MM.1S (cell line): ENCODE results near the gene KRTAP5-6.

Experiments used
- DNase-seq: peaks from one replicate; pipeline ENCODE4 v3.0.0-alpha.2; 2015
- H2AFZ ChIP-seq: fragments of 300-600 bp; sonication (generic); 2 replicates; pipeline ENCODE4 v1.6.0; 2016; ENCODE audit warnings: antibody characterized with exemption, low read length
- H3F3A ChIP-seq: fragments of 300-600 bp; sonication (generic); 2 replicates; pipeline ENCODE4 v1.6.1; 2016; ENCODE audit warnings: mild to moderate bottlenecking, antibody characterized with exemption, low read length, moderate library complexity, mixed read lengths; ENCODE audit not compliant: insufficient read depth
- H3K27ac ChIP-seq: fragments of 300-600 bp; sonication (generic); 2 replicates; pipeline ENCODE4 v1.5.1; 2016; ENCODE audit warnings: mild to moderate bottlenecking, low read length
- H3K27me3 ChIP-seq: fragments of 300-600 bp; sonication (generic); replicated peaks from 2 replicates; pipeline ENCODE4 v1.6.0; 2016; ENCODE audit warnings: low read length; ENCODE audit not compliant: insufficient read depth
- H3K36me3 ChIP-seq: fragments of 300-600 bp; sonication (generic); replicated peaks from 2 replicates; pipeline ENCODE4 v1.6.1; 2016; ENCODE audit warnings: mild to moderate bottlenecking, low read length, mixed read lengths; ENCODE audit not compliant: insufficient read depth
- H3K4me1 ChIP-seq: fragments of 300-600 bp; sonication (generic); 2 replicates; pipeline ENCODE4 v1.6.1; 2016; ENCODE audit warnings: low read length, mixed read lengths
- H3K4me2 ChIP-seq: fragments of 300-600 bp; sonication (generic); 2 replicates; pipeline ENCODE4 v1.6.0; 2016; ENCODE audit warnings: low read depth, low read length
- H3K4me3 ChIP-seq: fragments of 300-600 bp; sonication (generic); 2 replicates; pipeline ENCODE4 v1.5.1; 2016; ENCODE audit warnings: low read length, mixed read lengths
- H3K79me2 ChIP-seq: fragments of 300-600 bp; sonication (generic); 2 replicates; pipeline ENCODE4 v1.6.1; 2016; ENCODE audit warnings: mixed run types, low read length, mixed read lengths
- H3K9ac ChIP-seq: fragments of 300-600 bp; sonication (generic); 2 replicates; pipeline ENCODE4 v1.6.1; 2016; ENCODE audit warnings: low read length, mixed read lengths
- H3K9me2 ChIP-seq: fragments of 300-600 bp; sonication (generic); replicated peaks from 2 replicates; pipeline ENCODE4 v1.6.1; 2016; ENCODE audit warnings: mild to moderate bottlenecking, low read length, mixed read lengths; ENCODE audit not compliant: insufficient read depth
- H3K9me3 ChIP-seq: fragments of 300-600 bp; sonication (generic); replicated peaks from 2 replicates; pipeline ENCODE4 v1.6.1; 2016; ENCODE audit warnings: mild to moderate bottlenecking, low read length, mixed read lengths; ENCODE audit not compliant: insufficient read depth
- H4K20me1 ChIP-seq: fragments of 300-600 bp; sonication (generic); 2 replicates; pipeline ENCODE4 v1.6.1; 2016; ENCODE audit warnings: mild to moderate bottlenecking, low read length, moderate library complexity, mixed read lengths; ENCODE audit not compliant: insufficient read depth
- CTCF ChIP-seq: fragments of 300-600 bp; sonication (generic); IDR thresholded peaks from 2 replicates; pipeline ENCODE4 v1.5.1; 2016; ENCODE audit warnings: antibody characterized with exemption, low read length, mixed read lengths
- EZH2 ChIP-seq: fragments of 300-600 bp; sonication (generic); optimal IDR thresholded peaks from 2 replicates; pipeline ENCODE3; 2017; ENCODE audit warnings: low read depth, mild to moderate bottlenecking, antibody characterized with exemption, low read length, mixed read lengths
- EZH2phosphoT487 ChIP-seq: fragments of 300-600 bp; sonication (generic); IDR thresholded peaks from 2 replicates; pipeline ENCODE4 v1.6.1; 2018; ENCODE audit warnings: antibody characterized with exemption, low read length

KRTAP5-6 gene

DNA sequence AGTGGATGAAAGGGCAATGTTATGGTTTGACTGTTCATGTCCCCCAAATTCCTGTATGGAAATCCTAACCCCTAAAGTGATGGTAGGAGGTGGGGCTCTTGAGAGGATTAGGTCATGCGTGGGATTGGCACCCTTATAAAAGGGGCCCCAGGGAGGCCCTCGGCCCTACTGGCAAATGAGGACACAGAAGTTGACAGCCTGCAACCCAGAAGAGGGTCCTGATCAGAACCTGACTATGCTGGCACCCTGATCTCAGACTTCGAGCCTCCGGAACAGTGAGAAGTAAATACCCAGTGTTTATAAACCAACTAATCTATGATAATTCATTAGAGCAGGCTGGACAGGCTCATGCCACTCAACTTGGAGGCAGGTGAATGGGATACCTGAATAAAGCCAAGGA, 44.7 kb downstream of the KRTAP5-6 start:
- Histone ChIP-seq H3K9me3 (no peaks in the 10 kb centered on the region), H3K36me3 (no peaks in the 10 kb centered on the region), H3K4me3 (no peak overlapping the region), H3K27ac (no peak overlapping the region), H4K20me1 (no peaks in the 10 kb centered on the region), H3K4me2 (no peak overlapping the region), H3K79me2 (no peaks in the 10 kb centered on the region), H3F3A (no peaks in the 10 kb centered on the region), H3K27me3 (peaks cover 83% of the 10 kb centered on the region), H3K4me1 (no peaks in the 10 kb centered on the region), H3K9ac (no peak overlapping the region), H2AFZ (no peak overlapping the region), H3K9me2 (no peaks in the 10 kb centered on the region)
- DNase-seq: no peak
- TF ChIP-seq CTCF (no peak), EZH2phosphoT487 (no peak), EZH2 (no peak)

DNA sequence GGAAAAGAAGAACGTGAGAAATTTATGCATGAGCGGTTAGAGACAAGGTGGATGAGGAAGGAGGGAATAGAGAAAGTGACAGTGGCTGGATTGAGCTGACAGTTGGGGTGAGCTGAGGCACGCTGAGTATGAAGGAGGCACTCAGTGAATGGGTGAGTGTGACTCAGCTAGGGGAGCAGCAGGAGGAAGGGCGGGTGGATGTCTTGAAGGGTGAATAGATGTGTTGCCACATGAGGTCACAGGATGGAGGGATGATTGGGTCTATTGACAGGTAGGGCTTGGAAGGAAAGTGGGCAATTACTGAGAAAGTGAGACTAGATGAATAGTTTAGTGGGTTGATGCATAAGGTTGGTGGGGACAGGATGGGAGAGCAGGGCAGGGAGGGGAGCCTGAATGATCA, 45.4 kb downstream of the KRTAP5-6 start:
- Histone ChIP-seq H3K4me2 (no peak overlapping the region), H3K9me2 (no peaks in the 10 kb centered on the region), H3K9ac (no peak overlapping the region), H4K20me1 (no peaks in the 10 kb centered on the region), H3K4me3 (no peak overlapping the region), H3K4me1 (no peaks in the 10 kb centered on the region), H3K27ac (no peak overlapping the region), H3K36me3 (no peaks in the 10 kb centered on the region), H3K27me3 (peaks cover 77% of the 10 kb centered on the region), H2AFZ (no peak overlapping the region), H3K79me2 (no peaks in the 10 kb centered on the region), H3K9me3 (no peaks in the 10 kb centered on the region), H3F3A (no peaks in the 10 kb centered on the region)
- DNase-seq: no peak
- TF ChIP-seq CTCF (no peak), EZH2phosphoT487 (no peak), EZH2 (no peak)

GRCh38 chr11:1742869-1743584, 46.0 kb downstream of the KRTAP5-6 start:
- Histone ChIP-seq H4K20me1 (no peaks in the 10 kb centered on the region), H3K9me3 (no peaks in the 10 kb centered on the region), H3K36me3 (no peaks in the 10 kb centered on the region), H3K27me3 (peaks cover 70% of the 10 kb centered on the region), H3K9me2 (no peaks in the 10 kb centered on the region), H3K4me3 (no peak overlapping the region), H3K79me2 (no peaks in the 10 kb centered on the region), H3K4me1 (no peaks in the 10 kb centered on the region), H3K9ac (no peak overlapping the region), H3F3A (no peaks in the 10 kb centered on the region), H2AFZ (no peak overlapping the region), H3K27ac (no peak overlapping the region), H3K4me2 (no peak overlapping the region)
- DNase-seq: no peak
- TF ChIP-seq EZH2 (no peak), CTCF (no peak), EZH2phosphoT487 (no peak)
